EL (cell line): Measurements from ENCODE around the gene RAET1G.
"Not testable (repeated sequence)": the region's sequence is repeated elsewhere in the genome, so short reads cannot be mapped to it uniquely, and the experiment has no call there.

Source experiments
- DNase-seq: peaks from one replicate; pipeline ENCODE4 v3.0.0-alpha.2; 2016

Gene RAET1G

DNA sequence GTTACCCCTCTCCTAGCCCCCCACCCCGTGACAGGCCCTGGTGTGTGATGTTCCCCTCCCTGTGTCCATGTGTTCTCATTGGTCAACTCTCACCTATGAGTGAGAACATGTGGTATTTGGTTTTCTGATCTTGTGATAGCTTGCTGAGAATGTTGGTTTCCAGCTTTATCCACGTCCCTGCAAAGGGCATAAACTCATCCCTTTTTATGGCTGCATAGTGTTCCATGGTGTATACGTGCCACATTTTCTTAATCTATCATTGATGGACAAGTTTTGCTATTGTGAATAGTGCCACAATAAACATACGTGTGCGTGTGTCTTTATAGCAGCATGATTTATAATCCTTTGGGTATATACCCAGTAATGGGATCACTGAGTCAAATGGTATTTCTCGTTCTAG is 31.1 kb downstream of the RAET1G start:
- DNase-seq = not testable (repeated sequence)

DNA sequence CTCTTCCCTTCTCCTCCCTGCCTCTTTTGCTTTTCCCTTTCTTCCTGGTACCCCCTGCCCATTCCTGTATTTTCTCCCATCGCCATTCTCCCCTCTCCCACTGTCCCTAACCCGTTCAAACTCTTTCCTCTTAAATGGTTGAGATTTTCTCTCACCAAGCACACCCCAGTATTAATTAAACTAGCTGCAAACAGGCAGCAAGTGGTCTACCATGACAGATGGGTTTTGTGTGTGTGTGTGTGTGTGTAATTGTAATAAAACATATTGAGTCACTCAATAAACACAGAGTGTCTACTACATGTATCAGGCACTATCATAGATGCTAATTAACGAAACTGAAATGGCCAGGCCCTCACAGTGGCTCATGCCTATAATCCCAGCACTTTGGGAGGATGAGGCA is 31.7 kb downstream of the RAET1G start:
- no peak for DNase-seq

DNA sequence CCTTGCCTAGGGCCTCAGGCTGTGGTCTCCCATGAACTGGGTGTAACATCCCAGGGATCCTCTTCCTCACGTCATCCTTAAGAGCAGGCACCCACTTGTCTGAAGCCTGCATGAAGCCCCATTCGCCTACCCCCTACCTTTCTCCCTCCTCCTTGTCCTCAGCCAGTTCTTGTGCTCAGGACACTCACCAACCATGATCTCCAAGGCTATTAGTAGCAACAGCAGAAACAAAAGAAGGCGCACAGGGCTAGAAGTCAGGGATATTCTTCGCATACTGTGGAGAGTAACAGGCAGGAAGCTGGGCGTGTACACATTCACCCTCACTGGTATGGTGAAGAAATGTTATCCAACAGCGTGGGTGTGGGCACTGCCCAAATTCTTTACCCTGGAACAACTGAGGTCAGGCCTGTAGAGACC is 32.3 kb downstream of the RAET1G start:
- DNase-seq = no peak

DNA sequence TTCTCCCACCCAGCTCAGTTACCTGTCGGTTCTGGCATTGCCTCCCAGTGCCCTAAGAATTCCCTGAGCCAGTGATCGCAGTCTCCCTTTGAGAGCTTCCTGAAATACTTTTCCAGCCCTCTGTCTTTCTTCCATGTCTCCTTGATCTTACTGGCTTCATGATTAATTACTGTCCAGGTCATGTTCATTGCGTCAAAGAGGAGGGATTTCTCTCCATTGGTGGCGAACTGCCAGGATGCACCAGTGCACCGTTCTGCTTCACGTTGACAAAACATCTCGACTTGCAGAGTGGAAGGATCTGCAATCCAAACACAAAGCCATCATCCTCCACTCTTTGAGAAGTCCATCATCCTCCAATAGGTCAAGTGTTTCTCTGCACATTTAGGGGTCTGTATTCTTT is 33.6 kb downstream of the RAET1G start:
- no peak for DNase-seq

DNA sequence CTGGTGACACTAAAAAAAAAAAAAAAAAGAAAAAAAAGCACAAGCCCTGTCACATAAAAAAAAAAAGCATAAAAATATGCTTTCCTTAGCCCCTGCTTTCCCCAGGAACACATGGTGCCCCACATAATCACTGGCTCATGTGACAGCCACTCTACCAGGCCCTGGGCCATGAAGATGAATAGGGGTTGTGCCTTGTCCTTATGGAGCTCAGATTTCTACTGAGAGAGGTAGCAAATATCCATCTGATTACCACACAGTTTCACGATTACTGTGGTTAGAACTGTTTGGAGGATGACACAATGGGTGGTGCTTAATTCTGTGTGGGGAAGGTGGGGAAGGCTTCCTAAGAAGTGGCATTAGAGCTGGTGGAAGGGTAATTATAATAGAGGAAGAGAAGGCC is 34.3 kb downstream of the RAET1G start:
- DNase-seq = peak; percentile 34

DNA sequence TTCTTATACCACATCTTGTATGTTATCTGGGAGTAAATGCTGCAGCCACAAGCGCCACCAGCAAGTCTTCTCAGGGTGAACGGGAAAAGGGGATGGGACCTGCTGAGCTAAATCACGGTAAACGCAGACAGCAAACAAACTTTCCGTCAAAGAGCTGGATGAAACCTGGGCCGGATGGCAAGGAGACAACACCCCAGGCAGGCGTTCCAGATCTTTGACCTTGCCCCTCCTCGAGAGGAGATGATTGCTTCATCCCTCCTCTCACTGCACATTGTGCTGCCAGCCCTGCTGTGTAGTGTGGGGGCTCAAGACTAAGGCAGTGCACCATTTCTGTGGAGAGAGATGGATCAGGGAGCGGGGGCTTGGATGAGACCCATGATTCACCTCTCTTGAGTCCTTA is 34.8 kb downstream of the RAET1G start:
- no peak for DNase-seq

DNA sequence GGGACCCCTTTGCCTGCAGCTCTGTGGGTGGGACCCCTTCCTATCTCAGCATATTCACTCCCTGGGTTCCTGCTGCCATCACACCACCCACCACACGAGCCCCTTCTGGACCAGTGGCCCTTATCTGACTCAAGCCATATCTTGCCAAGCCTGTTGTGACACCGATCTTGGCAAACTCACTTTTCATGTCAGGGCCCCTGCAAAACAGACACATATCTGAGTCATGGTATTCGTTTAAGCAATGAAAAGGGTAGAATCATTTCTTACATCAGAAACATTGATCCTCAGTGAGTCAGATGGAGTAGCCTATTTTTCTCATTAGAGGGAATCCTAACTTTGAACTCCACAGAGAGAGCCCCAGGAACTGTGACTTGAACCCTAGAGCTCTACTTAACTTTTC is 35.6 kb downstream of the RAET1G start:
- peak; percentile 70 for DNase-seq

DNA sequence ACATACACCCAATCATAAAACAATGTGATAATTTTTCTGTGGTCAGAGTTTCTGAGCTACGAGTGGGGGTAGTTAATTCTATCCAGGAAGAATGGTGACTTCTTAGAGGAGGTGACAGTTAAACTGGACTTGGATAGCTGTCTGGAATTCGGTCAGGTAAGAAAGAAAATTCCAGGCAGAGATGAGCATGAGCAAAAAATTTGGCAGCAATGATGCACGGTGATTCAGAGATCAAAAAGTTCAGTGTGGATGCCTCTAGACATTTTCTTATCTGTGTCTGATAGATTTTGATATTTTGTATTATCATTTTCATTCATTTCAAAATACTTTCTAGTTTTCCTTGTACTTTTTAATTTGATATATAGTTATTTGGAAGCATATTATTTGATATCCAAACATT is 37.0 kb downstream of the RAET1G start:
- no peak for DNase-seq

DNA sequence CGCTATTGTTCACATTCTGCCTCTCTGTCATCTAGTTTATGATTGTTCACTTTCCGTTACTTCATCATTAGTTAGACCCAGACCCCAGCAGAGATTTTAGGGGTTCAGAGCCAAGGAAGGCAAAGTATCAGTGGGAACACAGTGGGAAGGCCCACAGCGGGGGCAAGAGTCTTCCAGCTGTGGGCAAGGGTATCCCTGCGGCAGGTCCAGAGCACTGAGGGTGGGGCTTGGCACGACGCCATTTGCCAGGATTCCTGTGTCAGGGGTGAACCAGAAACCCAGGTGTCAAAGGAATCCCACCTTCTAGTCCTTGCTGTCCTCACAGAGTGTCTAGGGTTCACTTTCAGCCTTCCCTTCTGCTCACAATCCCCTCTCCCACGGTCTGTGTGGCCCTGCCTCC is 38.3 kb downstream of the RAET1G start:
- DNase-seq = no peak

DNA sequence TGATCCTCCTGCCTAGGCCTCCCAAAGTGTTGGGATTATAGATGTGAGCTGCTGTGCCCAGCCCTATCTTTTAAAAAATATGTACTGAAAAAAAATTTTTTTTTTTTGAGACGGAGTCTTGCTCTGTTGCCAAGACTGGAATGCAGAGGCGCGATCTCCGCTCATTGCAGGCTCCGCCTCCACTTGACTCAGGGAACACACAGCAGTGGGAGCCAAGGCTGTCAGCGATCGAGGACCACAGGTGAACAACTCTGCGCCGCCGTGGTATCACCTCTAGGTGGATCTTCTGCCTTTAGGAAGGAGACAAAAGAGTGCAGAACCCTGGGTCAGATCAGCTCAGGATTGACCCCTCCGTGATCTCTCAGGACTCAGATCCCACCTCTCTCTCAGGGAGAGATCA is 38.7 kb downstream of the RAET1G start:
- DNase-seq = no peak

DNA sequence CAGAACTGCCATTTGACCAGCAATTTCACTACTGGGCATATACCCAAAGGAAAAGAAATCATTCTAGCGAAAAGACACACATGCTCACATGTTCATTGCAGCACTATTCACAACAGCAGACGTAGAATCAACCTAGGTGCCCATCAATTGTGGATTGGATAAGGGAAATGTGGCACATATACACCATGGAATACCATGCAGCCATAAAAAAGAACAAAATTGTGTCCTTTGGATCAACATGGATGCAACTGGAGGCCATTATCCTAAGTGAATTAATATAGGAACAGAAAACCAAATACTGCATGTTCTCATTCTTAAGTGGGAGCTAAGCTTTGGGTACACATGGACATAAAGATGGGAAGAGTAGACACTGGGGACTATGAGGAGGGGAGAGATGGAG is 41.1 kb downstream of the RAET1G start:
- DNase-seq = no peak

DNA sequence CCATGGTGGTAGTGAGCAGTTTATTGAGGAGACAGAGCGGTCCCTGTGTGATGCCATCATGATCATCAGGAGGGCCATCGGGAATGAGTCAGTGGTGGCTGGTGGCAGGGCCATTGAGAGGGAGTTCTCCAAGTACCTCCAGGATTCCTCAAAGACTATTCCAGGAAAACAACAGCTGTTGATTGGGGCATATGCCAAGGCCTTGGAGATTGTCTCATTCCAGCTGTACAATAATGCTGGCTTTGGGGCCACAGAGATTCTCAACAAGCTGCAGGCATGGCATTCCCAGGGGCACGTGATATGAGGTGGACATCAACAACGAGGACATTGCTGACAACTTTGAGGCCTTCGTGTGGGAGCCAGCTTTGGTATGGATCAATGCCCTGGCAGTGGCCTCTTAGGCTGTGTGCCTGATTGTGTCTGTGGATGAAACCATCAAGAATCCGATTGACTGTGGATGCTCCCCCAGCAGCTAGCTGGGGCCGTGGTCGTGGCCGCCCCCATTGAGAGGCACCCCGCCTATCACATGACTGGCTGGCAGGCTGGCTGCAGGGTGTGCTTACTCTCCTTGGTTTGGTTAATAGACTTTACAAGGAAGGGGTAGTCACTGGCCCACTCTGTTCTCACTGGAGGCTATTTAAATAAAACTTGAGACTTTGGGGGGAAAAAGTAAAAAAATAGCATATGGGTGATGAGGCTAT is 41.7 kb downstream of the RAET1G start:
- no peak for DNase-seq

DNA sequence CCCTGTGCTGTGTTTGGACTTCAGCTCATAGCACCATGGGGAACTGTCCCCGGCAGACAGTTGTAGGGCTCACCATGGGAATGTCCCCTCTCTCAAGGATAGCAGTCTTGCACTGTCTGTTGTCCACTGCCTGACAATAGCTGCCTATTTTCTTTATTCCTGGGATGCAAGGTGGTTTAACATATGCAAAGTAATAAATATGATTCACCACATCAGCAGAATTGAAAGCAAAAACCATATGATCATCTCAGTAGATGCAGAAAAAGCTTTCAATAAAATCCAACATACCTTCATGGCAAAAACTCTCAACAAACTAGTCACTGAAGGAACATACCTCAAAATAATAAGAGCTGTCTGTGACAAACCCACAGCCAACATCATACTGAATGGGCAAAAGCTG is 45.3 kb downstream of the RAET1G start:
- DNase-seq = no peak

DNA sequence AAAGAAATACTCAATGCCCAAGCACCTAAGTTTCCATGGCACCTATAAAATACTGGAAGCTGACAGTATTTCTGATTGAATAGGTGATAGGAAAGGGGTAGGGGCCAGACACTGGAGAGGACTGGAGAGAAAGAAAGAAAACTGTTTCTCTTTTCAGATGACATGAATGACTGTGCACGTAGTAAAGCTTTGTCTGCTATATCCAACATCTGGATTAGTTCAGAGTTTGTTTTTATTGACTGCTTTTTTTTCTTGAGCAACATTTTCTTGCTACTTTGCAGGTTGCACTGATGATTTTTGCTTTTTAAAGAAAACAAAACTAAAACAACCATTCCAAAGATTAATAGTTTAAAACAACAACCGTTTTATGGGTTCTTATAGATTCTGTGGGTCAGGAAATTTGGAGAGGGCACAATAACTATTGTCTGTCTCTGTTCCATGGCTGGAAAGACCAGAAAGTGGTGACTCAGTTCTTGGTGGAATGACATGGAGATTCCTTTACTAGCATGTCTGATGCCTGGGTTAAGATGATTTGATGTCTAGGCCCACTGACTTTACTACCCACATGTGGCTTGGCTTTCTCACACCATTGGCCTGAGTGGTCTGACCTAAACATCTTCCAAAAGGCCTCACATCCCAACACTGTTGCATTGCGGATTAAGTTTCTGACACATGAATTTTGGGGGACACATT is 46.5 kb downstream of the RAET1G start:
- no peak for DNase-seq

DNA sequence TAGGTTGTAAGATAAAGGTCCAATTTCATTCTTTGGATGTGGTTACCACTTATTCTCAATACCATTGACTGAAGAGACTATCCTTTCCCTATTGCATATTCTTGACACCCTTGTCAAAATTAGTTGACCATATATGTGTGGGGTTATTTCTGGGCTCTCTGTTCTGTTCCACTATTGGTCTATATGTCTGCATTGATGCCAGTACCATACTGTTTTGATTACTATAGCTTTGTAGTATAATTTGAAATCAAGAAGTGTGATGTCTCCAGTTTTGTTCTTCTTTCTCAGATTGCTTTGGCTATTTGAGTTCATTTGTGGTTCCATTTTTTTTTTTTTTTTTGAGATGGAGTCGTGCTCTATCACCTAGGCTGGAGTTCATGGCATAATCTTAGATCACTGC is 50.7 kb downstream of the RAET1G start:
- no peak for DNase-seq

DNA sequence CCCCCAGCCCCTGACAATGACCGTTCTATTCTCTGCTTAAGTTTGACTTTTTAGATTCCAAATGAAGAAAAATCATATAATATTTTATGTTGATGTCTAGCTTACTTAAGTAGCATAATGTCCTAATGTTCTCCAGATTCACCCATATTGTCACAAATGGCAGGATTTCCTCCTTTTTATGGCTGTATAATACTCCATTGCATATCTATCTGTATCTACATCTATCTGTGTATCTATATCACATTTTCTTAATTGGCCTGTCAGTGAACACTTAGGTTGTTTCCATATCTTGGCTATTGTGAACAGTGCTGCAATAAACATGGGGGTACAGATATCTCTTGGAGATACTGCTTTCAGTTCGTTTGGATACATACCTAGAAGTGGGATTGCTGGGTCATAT is 51.7 kb downstream of the RAET1G start:
- DNase-seq = no peak

DNA sequence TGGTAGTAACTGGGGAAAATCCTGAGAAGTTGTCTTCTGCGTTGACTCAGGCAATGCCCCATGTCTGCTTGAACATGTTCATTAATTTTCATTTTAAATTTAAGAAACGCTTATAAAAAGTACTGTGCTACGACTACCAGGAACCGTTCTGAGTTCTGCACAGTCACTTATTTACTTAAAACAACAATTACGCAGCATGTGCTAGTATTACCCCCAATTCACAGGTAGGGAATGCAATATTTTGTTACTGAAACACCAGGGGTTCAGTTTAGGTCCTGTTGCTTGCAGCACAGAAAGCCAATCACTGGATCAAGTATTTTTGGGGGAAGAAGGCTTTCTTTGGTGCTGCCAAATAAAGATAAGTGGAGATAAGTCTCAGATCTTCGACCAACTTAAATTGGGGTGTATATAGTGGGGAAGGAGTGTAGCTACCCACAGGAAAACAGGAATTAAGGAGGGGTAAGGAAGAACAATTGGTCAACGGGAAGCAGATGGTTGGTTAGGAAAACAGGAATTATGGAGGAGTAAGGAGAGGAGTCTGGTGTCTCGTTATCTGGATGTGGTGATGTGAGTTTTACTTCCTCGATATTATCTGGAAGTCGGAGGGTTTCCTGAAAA is 53.5 kb downstream of the RAET1G start:
- no peak for DNase-seq

DNA sequence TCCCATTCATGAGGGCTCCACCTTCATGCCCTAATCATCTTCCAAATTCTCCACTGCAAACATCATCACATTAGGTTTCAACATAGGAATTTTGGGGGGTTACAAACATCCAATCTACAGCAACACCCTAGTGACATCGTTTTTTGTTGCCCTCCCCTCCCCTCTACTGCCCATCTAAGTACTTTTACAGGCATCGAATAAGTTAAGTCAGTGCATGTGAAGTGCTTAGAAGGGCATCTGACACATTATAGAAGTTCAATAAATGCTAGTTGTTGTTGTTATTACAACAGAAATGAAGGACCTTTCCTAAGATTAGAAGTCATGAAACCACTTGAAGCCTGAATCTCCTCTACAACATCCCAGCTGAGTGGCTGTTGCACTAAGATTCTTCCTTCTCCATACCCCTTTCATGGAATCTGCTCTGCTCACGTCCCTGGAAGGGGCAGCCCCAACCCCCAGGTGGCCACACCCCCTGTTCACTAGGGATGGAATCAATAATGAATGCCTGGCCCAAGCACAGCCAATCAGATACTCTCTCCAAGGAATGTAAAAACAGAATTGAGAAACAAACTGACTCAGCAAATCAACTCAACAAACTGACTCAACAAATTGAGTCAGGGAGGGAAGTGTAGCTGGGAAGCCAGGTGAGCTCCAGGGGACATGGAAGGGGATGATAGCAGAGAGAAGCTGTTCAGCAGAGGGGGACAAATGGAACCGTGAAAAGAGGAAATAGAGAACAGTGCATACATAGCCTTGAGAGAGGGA is 54.9 kb downstream of the RAET1G start:
- peak; percentile 46 for DNase-seq
